T-helper 2 cell treated with Interferon-gamma antibody and Interleukin-4, amounts not matched to agents 100 ng/mL and 5 ng/mL, for 36 hours (primary cell): Measurements from ENCODE around the gene DNAJB5. TPM values are rescaled to one million over a fixed set of nuclear protein-coding genes. Genes with fewer than 3 reads are reported as not detected.

Experiments used
- intact Hi-C: fragments of 100-400 bp; cut with micrococcal nuclease; formaldehyde crosslinking; loops from one replicate; pipeline ENCODE4 v1.15.1; 2023
- total RNA-seq: library from RNA; stranded (reverse); gene quantifications from 2 replicates; pipeline ENCODE4 v1.2.3, GENCODE V29; 2022

Gene DNAJB5
- total RNA-seq, 1 donor from 2014 or later: 4.2 TPM

- intact Hi-C loops: no loop called here
These were observed 6.3 kb upstream of the DNAJB5 start for GRCh38 chr9:34983209-34983608.

DNA sequence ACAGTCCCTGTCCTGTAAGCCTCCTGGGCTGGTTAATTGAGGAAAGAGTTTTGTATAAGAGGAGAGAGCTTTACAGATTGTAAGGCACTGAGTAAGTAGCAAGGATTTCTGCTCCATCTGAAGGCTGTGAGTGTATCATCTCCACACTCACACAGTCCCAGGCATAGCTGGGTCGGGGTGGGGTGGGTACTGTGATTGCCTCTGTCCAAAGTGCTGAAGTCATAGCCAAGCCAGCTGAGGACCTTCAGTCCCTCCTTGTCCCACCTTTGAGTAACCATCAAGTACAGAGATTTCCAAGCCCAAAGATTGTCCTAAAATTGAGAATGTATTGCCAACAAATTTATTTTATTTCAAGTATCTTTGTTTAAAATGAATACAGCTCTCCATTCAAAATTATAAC, 5.5 kb upstream of the DNAJB5 start:
- intact Hi-C loops: loop anchor here (2.0 kb wide), 1 partner anchor 223 kb away; no protein-coding TSS in a partner anchor

- intact Hi-C loops: loop anchor here (1.0 to 5.0 kb wide), 5 partner anchors 52 to 747 kb away; partner anchors contain the start of genes CREB3, DNAI1, FAM219A and TLN1
These were observed 4.1 kb upstream of the DNAJB5 start for GRCh38 chr9:34985311-34985899.

- intact Hi-C loops: loop anchor here (5.0 kb wide), 3 partner anchors 51 to 746 kb away; partner anchors contain the start of genes CREB3, DNAI1, FAM219A and TLN1
These were observed 3.0 kb upstream of the DNAJB5 start for GRCh38 chr9:34986540-34987047.

GRCh38 chr9:34987160-34987901, 2.2 kb upstream of the DNAJB5 start:
- intact Hi-C loops: loop anchor here (5.0 kb wide), 3 partner anchors 50 to 745 kb away; partner anchors contain the start of genes CREB3, DNAI1, FAM219A and TLN1

GRCh38 chr9:34988218-34989002, 1.1 kb upstream of the DNAJB5 start:
- intact Hi-C loops: loop anchor here (1.0 to 5.0 kb wide), 7 partner anchors 49 to 744 kb away; partner anchors contain the start of genes CREB3, DNAI1, FAM219A and PIGO

DNA sequence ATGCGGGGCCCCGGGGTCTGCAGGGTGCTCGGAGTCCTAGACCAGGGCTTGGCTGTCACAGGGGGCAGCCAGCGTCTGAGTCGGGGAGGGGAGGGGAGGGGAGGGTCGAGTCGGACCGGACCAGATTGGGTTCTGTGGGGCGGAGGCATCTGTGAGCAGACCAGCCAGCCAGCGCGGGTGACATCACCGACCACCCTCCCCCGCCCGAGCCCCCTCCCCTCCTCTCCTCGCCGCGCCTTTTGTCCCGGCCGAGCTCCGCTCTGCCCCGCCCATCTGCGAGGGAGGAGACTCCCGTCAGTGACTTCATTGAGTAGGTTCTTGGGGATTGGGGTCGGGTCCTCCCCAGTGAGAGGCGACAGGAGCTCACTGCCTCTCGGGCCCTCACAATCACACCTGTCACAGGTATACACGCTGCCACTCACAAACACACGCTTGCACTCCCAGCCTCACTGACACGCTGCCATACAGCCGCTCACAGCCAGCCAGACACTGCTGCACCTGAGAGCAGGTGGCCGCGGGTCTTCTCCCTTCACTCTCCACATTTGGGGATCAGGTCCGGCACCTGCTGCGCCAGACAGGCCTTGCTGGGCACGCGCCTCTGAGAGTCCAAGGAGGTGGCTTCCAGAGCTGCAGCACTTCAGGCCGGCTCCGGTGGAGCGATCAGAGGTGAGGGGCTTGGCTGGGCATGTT, 546 bp downstream of the DNAJB5 start:
- intact Hi-C loops: loop anchor here (1.0 to 5.0 kb wide), 7 partner anchors 47 to 742 kb away; partner anchors contain the start of genes CREB3, DNAI1, FAM219A and PIGO

DNA sequence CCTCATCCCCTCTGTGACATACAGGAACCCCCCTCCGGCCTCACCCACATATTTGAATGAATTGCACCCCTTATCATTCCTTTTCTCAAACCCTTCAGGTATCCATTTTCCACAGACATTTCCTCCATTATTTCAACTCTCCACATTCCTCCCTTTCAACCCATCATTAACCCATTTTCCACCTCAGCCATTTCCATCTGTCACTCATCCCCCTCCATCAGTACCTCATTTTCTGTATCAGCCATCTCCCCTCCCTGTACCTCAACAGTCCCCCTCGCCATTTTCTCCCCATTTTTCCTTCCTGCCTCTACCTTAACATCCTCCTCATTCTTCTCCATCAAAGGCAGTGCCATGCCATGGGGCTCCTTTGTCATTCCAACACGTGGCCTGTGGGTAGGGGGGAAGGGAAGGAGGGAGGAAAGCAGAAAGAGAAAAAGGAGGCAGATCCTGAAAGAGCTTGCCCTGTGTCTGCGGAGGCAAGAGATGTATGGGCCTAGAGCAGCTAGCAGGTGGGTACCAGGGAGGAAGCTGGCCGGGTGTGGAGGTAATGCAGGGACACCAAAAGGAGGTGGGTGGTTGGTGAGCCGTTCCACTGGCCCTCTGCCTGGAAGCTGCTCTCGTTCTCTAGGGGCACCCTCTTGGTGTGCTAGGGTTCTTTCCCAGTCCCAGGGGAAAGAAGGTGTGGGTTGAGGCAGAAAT, 1.5 kb downstream of the DNAJB5 start:
- intact Hi-C loops: no loop called here

DNA sequence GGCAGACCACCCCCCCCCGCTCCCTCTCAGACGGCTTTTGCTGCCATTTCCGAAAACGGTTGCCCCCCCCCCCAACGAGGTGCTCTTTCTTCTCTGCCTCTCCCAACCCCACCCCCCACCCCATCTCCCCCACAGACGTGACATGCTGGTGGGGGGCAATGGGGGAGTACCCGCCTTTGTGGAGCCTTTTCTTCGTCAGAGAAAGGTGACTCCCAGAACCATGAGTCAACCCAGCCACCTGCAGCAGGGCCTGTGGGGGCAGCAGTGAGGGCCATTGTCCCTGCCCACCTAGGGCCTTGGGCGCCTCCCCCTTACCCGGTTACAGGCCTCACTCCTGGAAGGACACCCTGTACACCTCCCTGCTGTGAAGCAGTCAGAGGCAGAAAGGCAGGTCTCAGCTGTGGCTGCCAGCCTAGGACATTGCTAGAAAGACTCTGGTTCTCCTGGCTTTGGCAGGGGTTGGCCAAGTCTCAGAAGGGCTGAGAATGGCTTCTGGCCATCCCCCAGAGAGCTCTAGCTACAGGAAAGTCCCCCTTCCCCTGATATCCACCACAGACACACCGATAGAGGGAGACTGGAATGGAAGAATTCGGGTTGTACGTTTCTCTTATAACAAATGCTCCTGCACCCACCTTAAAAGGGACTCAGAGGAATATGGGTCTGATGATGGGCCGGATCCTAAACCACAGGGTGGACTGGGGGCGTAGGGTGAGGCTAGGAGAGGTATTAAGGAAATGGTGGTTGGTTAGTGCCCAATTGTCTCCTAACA, 2.2 kb downstream of the DNAJB5 start:
- intact Hi-C loops: no loop called here

DNA sequence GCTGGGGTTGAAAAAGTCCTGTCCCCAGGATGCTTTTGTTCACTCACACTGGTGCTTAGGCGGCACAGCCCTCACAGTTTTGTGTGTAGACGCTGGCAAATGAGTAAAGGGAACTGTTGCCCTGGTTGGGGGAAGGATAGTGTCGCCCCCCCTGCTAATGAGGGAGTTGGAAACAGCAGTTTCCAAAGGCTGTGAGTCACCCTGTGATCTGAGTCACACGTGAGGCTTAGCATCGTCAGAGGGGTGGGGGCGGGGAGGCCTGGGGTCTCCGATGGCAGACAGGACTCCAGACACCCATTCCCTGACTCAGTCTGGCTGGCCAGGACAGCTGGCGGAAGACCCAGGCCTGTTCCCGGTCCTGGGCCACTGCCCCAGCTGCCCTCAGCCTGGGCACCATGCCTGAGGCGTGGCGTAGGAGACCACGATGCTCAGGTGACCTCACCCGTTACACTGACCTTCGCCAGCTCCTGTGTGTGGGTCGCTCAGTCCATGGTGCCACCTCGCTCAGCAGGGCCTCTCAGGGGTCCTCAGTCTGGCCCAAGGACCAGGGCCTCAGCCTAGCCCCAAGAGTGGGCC, 2.9 kb downstream of the DNAJB5 start:
- intact Hi-C loops: no loop called here

DNA sequence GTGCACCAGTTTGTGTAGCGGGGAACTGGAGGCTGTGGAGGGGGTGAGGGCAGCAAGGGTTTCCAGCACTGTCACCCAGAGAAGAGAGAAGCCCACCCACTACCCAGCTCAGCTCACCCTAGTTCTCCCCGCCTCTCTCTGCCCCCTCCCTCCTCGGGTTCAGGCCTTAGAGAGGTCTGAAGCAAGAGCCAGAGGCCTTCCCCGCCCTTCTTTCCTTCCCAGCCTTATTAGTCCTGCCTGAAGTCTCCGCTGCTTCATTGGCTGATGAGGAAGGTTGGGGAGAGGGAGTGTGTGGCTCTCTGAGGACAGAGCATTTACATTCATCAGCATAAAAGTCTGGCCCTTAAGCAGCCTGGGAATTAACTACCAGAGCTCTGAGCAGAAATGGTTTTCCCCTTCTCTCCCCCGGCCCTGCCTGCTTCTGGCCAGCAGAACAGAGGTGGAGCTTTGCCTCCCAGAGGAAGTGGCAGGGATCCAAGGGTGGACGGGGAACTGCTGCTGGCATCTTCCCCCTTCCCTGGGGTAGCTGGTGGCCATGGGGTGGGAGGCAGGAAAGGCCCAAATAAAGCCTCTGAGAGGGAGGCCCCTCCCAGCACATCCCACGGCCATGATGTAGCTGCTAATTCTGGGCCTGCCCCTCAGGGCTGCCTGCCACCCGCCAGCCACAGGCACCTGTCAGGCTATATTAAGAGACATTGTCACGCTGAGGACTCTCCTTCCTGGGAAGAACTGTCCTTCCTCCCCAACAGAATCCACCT, 4.1 kb downstream of the DNAJB5 start:
- intact Hi-C loops: no loop called here

- intact Hi-C loops: no loop called here
These were observed 4.8 kb downstream of the DNAJB5 start for GRCh38 chr9:34994260-34994899.

- intact Hi-C loops: no loop called here
These were observed 5.5 kb downstream of the DNAJB5 start for GRCh38 chr9:34994900-34995669.

DNA sequence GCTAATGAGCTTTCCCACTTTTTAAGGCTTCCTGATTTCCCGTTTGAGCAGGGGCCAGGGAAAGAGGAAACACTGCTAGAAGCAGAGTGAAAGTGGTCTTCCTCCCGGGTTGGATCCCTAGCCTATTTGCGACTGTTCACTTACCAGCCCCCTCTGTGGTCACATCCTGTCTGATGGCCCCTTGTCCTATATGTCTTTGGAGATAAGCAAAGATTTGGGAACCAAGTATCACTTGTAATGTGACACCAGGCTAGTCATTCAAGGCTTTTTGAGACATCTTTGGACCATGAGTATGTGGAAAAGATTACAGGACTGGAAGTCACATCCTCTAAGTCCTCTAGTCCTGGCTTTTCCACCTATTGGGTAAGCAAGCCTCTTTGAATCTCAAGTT, 6.1 kb downstream of the DNAJB5 start:
- intact Hi-C loops: no loop called here

GRCh38 chr9:34996181-34996904, 6.8 kb downstream of the DNAJB5 start:
- intact Hi-C loops: no loop called here

GRCh38 chr9:34996905-34997279, 7.3 kb downstream of the DNAJB5 start:
- intact Hi-C loops: no loop called here
